NB4 (cell line): ENCODE data around the gene KCNA2.

ENCODE experiments used
- MYC ChIP-seq: IDR thresholded peaks from 2 replicates; pipeline ENCODE4 v1.6.1; 2011; ENCODE audit warnings: low read depth, low read length
- POLR2A ChIP-seq: IDR thresholded peaks from 2 replicates; pipeline ENCODE4 v1.6.1; 2011; ENCODE audit warnings: mild to moderate bottlenecking; ENCODE audit not compliant: insufficient read length; ENCODE audit errors: extremely low read depth
- TF ChIP-seq, protein P1 (sequence below): IDR thresholded peaks from one replicate; pipeline ENCODE4 v1.5.1; 2012; ENCODE audit warnings: low read depth, low read length
- TF ChIP-seq, protein P2 (sequence below): IDR thresholded peaks from 2 replicates; pipeline ENCODE4 v1.6.1; 2011; ENCODE audit warnings: low read depth, low read length

DNA sequence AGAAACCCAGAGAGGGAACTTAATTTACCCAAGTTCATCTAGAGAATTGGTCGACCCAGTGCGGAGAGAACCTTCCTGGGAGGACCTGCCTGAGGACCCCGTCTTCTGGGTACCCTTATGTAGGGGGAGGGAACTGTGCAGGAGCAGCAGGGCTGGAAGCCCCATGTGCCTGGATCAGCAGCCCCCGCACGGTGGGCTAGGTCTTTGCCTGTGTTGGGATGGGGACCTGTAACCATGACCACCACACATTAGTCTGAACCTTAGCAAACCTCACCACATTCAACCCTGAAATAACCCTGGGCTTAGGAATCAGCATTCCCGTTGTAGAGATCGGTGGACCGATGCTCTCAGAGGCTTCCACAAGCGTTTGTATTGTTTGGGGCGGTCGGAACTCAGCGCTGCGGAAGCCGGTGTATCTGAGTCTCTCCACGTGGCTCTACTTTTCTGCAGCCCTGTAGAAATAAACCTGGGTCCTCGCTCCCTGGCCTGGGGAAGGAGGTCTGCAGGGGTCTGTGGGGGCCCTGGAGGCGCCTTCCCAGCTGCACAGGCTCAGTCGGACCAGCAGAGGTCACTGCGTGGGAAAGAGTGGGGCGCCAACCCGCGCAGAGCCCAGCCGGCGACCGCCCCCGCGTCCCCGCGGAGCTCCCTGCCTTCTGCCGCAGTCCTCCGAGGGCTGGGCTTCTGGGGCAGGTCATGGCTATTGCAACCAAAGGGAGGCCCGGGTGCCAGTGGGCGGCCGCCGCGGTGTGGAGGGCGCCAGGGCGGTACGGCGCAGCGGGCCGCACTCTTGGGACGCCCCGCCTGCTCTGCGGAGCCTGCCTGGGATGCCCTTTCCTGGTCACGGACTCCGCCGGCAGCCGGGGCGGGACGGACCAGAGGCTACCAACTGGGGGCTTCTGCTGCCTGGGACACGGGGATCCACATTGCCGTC is 51.0 kb downstream of the KCNA2 start:
- TF ChIP-seq POLR2A (no peak), MYC (no peak)
- TF ChIP-seq, protein P1, sequence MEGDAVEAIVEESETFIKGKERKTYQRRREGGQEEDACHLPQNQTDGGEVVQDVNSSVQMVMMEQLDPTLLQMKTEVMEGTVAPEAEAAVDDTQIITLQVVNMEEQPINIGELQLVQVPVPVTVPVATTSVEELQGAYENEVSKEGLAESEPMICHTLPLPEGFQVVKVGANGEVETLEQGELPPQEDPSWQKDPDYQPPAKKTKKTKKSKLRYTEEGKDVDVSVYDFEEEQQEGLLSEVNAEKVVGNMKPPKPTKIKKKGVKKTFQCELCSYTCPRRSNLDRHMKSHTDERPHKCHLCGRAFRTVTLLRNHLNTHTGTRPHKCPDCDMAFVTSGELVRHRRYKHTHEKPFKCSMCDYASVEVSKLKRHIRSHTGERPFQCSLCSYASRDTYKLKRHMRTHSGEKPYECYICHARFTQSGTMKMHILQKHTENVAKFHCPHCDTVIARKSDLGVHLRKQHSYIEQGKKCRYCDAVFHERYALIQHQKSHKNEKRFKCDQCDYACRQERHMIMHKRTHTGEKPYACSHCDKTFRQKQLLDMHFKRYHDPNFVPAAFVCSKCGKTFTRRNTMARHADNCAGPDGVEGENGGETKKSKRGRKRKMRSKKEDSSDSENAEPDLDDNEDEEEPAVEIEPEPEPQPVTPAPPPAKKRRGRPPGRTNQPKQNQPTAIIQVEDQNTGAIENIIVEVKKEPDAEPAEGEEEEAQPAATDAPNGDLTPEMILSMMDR: peak; percentile 52
- TF ChIP-seq, protein P2, sequence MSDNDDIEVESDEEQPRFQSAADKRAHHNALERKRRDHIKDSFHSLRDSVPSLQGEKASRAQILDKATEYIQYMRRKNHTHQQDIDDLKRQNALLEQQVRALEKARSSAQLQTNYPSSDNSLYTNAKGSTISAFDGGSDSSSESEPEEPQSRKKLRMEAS: no peak
